ENCODE data around the gene CATSPERZ. TPM values are rescaled to one million over a fixed set of nuclear protein-coding genes. Genes with fewer than 3 reads are reported as not detected.

Gene CATSPERZ
- total RNA-seq, 1 experiment from 2014 or later, result not detected

DNA sequence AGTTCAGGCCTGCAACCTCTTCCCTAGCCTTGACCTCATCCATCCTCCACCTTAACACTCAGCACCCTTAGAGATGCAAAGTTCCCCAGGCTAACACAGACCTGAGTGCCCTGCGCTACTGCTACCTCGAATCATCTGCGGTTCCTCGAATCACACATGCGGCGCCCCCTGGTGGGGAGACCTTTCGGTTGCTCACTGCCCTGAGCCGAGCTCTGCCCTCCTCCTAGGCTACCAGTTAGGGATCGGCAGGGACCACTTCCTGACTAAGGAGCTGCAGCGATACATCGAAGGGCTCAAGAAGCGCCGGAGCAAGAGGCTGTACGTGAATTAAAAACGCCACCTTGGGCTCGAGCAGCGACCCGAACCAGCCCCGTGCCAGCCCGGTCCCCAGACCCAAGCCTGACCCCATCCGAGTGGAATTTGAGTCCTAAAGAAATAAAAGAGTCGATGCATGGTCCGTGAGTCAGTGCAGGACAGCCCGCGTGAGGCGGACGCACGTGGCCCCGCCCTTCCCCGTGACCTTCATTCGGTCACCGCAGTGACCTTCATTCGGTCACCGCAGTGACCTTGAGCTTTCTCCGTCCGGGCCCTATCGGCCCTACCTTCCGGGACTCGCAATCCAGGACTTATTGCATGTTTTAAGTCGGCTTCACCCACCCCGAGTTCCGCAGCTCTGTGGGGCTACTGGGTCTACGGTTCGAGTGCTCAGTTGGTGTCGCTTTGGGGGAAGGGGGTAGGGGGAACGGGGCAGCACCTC is 4.3 kb downstream of the CATSPERZ start:
- DNase-seq, result peak; percentile 81 to 95
- CTCF ChIA-PET, result interaction anchor here (0.6 to 1.9 kb wide), 15 partner anchors 10 to 1550 kb away, joined by 3 to 20 read pairs (median 3); partner anchors contain the start of genes BAD, PRDX5, SF1 and TRMT112
- Histone ChIP-seq H3K36me3 (ENCODE audit: low read depth) (0 out of 2 replicates have a peak, but pooled peaks cover 5% of the 10 kb centered on the region), H3K4me2 (peak overlapping the region; percentile 77), H3K79me2 (ENCODE audit: low read depth) (peaks cover 24% of the 10 kb centered on the region), H3K27me3 (ENCODE audit: insufficient read depth, low read depth) (0 out of 2 replicates have a peak, but pooled peaks cover 7% of the 10 kb centered on the region), H3K9me2 (ENCODE audit: insufficient read depth) (no peaks in the 10 kb centered on the region), H3K4me3 (peak overlapping the region; percentile 74), H3K4me1 (replicated peaks; ENCODE audit: insufficient read depth) (peaks cover 27% of the 10 kb centered on the region), H3K9me3 (ENCODE audit: insufficient read depth, low read depth) (no peaks in the 10 kb centered on the region), H3K27ac (peak overlapping the region; percentile 71), H2AFZ (peak overlapping the region; percentile 80), H4K20me1 (ENCODE audit: insufficient read depth) (no peaks in the 10 kb centered on the region; the same call in 1 of the 2 replicates), H3F3A (ENCODE audit: insufficient read depth, low read depth) (peaks cover 24% of the 10 kb centered on the region; the same call in 1 of the 2 replicates)
- no peak for TF ChIP-seq EZH2 (IDR thresholded peaks at IDR 0.05; ENCODE audit: low read depth)
- TF ChIP-seq, protein P1, sequence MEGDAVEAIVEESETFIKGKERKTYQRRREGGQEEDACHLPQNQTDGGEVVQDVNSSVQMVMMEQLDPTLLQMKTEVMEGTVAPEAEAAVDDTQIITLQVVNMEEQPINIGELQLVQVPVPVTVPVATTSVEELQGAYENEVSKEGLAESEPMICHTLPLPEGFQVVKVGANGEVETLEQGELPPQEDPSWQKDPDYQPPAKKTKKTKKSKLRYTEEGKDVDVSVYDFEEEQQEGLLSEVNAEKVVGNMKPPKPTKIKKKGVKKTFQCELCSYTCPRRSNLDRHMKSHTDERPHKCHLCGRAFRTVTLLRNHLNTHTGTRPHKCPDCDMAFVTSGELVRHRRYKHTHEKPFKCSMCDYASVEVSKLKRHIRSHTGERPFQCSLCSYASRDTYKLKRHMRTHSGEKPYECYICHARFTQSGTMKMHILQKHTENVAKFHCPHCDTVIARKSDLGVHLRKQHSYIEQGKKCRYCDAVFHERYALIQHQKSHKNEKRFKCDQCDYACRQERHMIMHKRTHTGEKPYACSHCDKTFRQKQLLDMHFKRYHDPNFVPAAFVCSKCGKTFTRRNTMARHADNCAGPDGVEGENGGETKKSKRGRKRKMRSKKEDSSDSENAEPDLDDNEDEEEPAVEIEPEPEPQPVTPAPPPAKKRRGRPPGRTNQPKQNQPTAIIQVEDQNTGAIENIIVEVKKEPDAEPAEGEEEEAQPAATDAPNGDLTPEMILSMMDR (conservative IDR thresholded peaks at IDR 0.05), result peak; percentile 97
- POLR2A ChIA-PET (ENCODE audit: unreplicated experiment), result interaction anchor here (0.5 to 1.2 kb wide), 8 partner anchors 13 to 355 kb away, joined by 3 to 23 read pairs (median 6); partner anchors contain the start of genes PRDX5, STIP1 and TRMT112
- intact Hi-C loops (cut with micrococcal nuclease; ENCODE audit: unreplicated experiment), result loop anchor here (1.0 to 10.0 kb wide), 8 partner anchors 14 to 470 kb away; partner anchors contain the start of genes BAD, COX8A, FKBP2 and MARK2
- BruUV-seq (replicated peaks), result TSS peak; percentile 95

DNA sequence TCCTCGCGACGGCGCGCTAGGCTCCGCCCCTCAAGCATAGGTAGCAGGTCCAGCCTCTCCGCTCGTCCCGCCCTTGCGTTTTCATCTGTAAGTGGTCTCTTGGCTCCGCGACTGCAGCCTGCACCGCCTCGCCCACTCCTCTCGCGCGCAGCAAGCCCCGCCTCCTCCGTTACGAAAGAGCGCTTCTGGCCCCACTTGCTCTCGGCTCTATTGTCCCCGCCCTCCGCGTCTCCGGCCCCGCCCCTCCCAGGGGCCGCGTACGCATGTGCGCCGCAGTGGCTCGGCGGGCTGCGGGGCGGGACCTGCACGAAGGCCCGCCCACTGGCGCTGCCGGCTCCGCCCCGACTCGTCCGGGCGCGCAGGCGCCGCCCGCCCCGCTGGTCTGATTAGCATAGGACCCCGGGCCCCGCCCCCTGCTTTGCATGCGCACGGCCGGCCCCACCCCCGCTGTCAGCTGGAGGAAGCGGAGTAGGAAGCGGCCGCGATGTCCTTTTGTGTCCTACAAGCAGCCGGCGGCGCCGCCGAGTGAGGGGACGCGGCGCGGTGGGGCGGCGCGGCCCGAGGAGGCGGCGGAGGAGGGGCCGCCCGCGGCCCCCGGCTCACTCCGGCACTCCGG is 5.0 kb downstream of the CATSPERZ start, which contains the start of gene ESRRA:
ESRRA (plus strand) TSS at position 450 of the 616 bp plus-strand sequence. CDS start 1,656 bp downstream, outside the sequence.
- peak; percentile 96 to 100 for DNase-seq
- no TSS peak for BruUV-seq (replicated peaks)
- Histone ChIP-seq H4K20me1 (ENCODE audit: insufficient read depth) (peaks cover 3% of the 10 kb centered on the region), H3K79me2 (ENCODE audit: low read depth) (peaks cover 28% of the 10 kb centered on the region), H3K4me3 (peak within 1 kb of the TSS; percentile 77), H2AFZ (peak within 1 kb of the TSS; percentile 80), H3K4me2 (peak within 1 kb of the TSS; percentile 94), H3K27me3 (ENCODE audit: insufficient read depth, low read depth) (0 out of 2 replicates have a peak, but pooled peaks cover 7% of the 10 kb centered on the region), H3K27ac (peak within 1 kb of the TSS; percentile 71), H3K9me3 (ENCODE audit: insufficient read depth, low read depth) (no peaks in the 10 kb centered on the region), H3F3A (ENCODE audit: insufficient read depth, low read depth) (peaks cover 24% of the 10 kb centered on the region; the same call in 1 of the 2 replicates), H3K4me1 (replicated peaks; ENCODE audit: insufficient read depth) (peaks cover 27% of the 10 kb centered on the region), H3K36me3 (ENCODE audit: low read depth) (0 out of 2 replicates have a peak, but pooled peaks cover 5% of the 10 kb centered on the region), H3K9me2 (ENCODE audit: insufficient read depth) (no peaks in the 10 kb centered on the region)
- intact Hi-C loops (cut with micrococcal nuclease; ENCODE audit: unreplicated experiment), result loop anchor here (1.0 to 10.0 kb wide), 7 partner anchors 14 to 470 kb away; partner anchors contain the start of genes BAD, COX8A, FKBP2 and MARK2
- ChIA-PET POLR2A (ENCODE audit: unreplicated experiment) (interaction anchor here (0.7 to 1.2 kb wide), 7 partner anchors 12 to 303 kb away, joined by 3 to 23 read pairs (median 6); partner anchors contain the start of genes PRDX5 and TRMT112), CTCF (interaction anchor here (0.6 to 1.9 kb wide), 14 partner anchors 10 to 1551 kb away, joined by 3 to 20 read pairs (median 4); partner anchors contain the start of genes BAD, PRDX5, SF1 and TRMT112)
- TF ChIP-seq, protein P1 (conservative IDR thresholded peaks at IDR 0.05), result no peak
- no peak for TF ChIP-seq EZH2 (IDR thresholded peaks at IDR 0.05; ENCODE audit: low read depth)
